ENCODE measurements around the gene KIF26A. TPM values are rescaled to one million over a fixed set of nuclear protein-coding genes. Genes with fewer than 3 reads are reported as not detected.

KIF26A gene
- total and polyA plus RNA-seq, 2 experiments from 2014 or later: 5.6 to 103 TPM

DNA sequence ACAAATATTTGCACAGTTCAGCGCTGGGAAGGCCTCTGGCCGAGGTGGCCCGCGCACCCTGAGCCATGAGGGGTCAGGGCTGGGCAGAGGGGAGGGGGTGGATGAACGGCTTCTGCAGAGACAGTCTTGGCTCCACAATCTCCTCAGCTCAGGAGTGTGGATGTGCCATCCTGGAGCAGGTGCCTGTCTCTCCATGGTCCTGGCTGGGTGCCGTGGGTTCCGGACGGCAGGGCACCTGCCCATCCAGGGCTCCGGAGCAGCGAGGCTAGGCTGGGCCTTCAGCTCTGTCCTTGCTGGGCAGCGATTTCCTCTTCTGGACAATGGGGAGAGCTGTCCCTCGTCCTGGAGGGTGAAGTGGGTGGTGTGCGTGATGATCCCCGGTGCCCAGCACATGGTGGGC, 55.6 kb downstream of the KIF26A start (continued):
- TF ChIP-seq, protein P1, sequence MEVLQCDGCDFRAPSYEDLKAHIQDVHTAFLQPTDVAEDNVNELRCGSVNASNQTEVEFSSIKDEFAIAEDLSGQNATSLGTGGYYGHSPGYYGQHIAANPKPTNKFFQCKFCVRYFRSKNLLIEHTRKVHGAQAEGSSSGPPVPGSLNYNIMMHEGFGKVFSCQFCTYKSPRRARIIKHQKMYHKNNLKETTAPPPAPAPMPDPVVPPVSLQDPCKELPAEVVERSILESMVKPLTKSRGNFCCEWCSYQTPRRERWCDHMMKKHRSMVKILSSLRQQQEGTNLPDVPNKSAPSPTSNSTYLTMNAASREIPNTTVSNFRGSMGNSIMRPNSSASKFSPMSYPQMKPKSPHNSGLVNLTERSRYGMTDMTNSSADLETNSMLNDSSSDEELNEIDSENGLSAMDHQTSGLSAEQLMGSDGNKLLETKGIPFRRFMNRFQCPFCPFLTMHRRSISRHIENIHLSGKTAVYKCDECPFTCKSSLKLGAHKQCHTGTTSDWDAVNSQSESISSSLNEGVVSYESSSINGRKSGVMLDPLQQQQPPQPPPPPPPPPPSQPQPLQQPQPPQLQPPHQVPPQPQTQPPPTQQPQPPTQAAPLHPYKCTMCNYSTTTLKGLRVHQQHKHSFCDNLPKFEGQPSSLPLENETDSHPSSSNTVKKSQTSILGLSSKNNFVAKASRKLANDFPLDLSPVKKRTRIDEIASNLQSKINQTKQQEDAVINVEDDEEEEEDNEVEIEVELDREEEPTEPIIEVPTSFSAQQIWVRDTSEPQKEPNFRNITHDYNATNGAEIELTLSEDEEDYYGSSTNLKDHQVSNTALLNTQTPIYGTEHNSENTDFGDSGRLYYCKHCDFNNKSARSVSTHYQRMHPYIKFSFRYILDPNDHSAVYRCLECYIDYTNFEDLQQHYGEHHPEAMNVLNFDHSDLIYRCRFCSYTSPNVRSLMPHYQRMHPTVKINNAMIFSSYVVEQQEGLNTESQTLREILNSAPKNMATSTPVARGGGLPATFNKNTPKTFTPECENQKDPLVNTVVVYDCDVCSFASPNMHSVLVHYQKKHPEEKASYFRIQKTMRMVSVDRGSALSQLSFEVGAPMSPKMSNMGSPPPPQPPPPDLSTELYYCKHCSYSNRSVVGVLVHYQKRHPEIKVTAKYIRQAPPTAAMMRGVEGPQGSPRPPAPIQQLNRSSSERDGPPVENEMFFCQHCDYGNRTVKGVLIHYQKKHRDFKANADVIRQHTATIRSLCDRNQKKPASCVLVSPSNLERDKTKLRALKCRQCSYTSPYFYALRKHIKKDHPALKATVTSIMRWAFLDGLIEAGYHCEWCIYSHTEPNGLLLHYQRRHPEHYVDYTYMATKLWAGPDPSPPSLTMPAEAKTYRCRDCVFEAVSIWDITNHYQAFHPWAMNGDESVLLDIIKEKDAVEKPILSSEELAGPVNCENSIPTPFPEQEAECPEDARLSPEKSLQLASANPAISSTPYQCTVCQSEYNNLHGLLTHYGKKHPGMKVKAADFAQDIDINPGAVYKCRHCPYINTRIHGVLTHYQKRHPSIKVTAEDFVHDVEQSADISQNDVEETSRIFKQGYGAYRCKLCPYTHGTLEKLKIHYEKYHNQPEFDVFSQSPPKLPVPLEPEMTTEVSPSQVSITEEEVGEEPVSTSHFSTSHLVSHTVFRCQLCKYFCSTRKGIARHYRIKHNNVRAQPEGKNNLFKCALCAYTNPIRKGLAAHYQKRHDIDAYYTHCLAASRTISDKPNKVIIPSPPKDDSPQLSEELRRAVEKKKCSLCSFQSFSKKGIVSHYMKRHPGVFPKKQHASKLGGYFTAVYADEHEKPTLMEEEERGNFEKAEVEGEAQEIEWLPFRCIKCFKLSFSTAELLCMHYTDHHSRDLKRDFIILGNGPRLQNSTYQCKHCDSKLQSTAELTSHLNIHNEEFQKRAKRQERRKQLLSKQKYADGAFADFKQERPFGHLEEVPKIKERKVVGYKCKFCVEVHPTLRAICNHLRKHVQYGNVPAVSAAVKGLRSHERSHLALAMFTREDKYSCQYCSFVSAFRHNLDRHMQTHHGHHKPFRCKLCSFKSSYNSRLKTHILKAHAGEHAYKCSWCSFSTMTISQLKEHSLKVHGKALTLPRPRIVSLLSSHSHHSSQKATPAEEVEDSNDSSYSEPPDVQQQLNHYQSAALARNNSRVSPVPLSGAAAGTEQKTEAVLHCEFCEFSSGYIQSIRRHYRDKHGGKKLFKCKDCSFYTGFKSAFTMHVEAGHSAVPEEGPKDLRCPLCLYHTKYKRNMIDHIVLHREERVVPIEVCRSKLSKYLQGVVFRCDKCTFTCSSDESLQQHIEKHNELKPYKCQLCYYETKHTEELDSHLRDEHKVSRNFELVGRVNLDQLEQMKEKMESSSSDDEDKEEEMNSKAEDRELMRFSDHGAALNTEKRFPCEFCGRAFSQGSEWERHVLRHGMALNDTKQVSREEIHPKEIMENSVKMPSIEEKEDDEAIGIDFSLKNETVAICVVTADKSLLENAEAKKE (CRISPR knock-in tag; IDR thresholded peaks at IDR 0.05): no peak
- TF ChIP-seq, protein P2, sequence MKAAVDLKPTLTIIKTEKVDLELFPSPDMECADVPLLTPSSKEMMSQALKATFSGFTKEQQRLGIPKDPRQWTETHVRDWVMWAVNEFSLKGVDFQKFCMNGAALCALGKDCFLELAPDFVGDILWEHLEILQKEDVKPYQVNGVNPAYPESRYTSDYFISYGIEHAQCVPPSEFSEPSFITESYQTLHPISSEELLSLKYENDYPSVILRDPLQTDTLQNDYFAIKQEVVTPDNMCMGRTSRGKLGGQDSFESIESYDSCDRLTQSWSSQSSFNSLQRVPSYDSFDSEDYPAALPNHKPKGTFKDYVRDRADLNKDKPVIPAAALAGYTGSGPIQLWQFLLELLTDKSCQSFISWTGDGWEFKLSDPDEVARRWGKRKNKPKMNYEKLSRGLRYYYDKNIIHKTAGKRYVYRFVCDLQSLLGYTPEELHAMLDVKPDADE (IDR thresholded peaks at IDR 0.05): no peak
- no peak for TF ChIP-seq NANOG (IDR thresholded peaks at IDR 0.05; ENCODE audit: borderline replicate concordance)
- no peak for TF ChIP-seq CREB1 (CRISPR knock-in tag; IDR thresholded peaks at IDR 0.05; ENCODE audit: low read depth)
- TF ChIP-seq EZH2phosphoT487 (IDR thresholded peaks at IDR 0.05; ENCODE audit: unreplicated experiment): no peak
- no peak for TF ChIP-seq JUNB (IDR thresholded peaks at IDR 0.05; ENCODE audit: unreplicated experiment)
- no peak for TF ChIP-seq ZNF331 (CRISPR knock-in tag; IDR thresholded peaks at IDR 0.05; ENCODE audit: low read depth)
- TF ChIP-seq, protein P3, sequence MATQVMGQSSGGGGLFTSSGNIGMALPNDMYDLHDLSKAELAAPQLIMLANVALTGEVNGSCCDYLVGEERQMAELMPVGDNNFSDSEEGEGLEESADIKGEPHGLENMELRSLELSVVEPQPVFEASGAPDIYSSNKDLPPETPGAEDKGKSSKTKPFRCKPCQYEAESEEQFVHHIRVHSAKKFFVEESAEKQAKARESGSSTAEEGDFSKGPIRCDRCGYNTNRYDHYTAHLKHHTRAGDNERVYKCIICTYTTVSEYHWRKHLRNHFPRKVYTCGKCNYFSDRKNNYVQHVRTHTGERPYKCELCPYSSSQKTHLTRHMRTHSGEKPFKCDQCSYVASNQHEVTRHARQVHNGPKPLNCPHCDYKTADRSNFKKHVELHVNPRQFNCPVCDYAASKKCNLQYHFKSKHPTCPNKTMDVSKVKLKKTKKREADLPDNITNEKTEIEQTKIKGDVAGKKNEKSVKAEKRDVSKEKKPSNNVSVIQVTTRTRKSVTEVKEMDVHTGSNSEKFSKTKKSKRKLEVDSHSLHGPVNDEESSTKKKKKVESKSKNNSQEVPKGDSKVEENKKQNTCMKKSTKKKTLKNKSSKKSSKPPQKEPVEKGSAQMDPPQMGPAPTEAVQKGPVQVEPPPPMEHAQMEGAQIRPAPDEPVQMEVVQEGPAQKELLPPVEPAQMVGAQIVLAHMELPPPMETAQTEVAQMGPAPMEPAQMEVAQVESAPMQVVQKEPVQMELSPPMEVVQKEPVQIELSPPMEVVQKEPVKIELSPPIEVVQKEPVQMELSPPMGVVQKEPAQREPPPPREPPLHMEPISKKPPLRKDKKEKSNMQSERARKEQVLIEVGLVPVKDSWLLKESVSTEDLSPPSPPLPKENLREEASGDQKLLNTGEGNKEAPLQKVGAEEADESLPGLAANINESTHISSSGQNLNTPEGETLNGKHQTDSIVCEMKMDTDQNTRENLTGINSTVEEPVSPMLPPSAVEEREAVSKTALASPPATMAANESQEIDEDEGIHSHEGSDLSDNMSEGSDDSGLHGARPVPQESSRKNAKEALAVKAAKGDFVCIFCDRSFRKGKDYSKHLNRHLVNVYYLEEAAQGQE (IDR thresholded peaks at IDR 0.05; ENCODE audit: unreplicated experiment): no peak
- TF ChIP-seq STAT1 (IDR thresholded peaks at IDR 0.05; ENCODE audit: unreplicated experiment): no peak
- no peak for TF ChIP-seq ZNF114 (CRISPR knock-in tag; IDR thresholded peaks at IDR 0.05)
